Parietal lobe (tissue), 1 donor: ENCODE measurements around the gene REG3G. TPM values are rescaled to one million over a fixed set of nuclear protein-coding genes. Genes with fewer than 3 reads are reported as not detected.

Experiments
- total RNA-seq: library from RNA; depleted of rRNA; stranded (reverse); fragments of >200 nt; gene quantifications from one replicate; pipeline ENCODE4 v1.2.3, GENCODE V29; 2014

The REG3G gene
- total RNA-seq = not detected

GRCh38 chr2:79025421-79025820 is at the start of gene REG3G:
REG3G (plus strand) TSS chr2:79025702; CDS start chr2:79026094, 392 bp downstream.

Other genes with a start within 250 kb of the REG3G start
- gene REG1B, start 62.3 kb downstream of the REG3G start, total RNA-seq = not detected
- not detected for gene REG1A, start 94.8 kb downstream of the REG3G start, total RNA-seq
- not detected for gene REG3A, start 134.1 kb downstream of the REG3G start, total RNA-seq